ENCODE measurements around the gene LETM1.

Gene LETM1

GRCh38 chr4:1794809-1795298 is 61.1 kb downstream of the LETM1 start:
- no peak for DNase-seq (ENCODE audit: low read depth)

DNA sequence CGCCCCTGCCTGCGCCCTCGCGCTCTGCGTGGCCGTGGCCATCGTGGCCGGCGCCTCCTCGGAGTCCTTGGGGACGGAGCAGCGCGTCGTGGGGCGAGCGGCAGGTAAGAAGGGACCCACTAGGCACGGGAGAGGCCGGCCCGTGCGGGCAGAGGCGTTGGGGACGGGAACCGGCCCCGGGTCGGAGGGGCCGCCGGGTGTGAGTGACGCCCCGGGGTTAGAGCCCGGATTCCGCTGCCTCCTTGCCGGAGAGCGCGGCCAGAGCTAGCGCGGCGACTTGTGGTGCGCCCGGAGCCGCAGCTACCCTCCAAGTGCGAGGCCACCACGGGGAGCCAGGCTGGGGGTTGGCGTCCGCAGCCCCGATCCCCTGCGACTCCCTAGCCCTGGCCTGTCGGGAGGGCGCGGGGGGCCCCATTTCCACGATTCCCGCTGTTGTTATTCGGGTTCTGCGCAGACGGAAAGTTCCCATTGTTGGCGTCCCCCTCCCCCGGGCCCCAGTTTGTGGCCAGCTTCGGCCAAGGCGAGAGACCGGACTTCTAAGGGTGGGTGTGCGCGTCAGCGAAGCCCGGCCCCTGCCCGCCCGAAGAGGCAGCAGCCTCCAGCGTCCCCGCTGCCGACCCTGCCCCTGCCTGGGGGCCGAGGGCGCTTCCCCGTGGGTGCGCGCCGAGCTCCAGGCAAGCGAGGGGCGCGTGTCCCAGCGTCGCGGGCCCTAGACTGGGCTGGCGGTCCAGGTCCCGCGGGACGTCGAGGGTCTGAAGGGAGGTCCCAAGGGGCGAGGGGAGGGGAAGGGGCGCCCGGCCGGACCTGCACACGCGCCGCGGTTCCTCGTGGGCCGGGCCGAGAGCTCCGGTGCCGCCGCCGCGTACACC is 61.8 kb downstream of the LETM1 start:
- DNase-seq (ENCODE audit: low read depth), result no peak

- DNase-seq (ENCODE audit: low read depth), result no peak
These were observed 62.5 kb downstream of the LETM1 start for GRCh38 chr4:1793496-1793840.

DNA sequence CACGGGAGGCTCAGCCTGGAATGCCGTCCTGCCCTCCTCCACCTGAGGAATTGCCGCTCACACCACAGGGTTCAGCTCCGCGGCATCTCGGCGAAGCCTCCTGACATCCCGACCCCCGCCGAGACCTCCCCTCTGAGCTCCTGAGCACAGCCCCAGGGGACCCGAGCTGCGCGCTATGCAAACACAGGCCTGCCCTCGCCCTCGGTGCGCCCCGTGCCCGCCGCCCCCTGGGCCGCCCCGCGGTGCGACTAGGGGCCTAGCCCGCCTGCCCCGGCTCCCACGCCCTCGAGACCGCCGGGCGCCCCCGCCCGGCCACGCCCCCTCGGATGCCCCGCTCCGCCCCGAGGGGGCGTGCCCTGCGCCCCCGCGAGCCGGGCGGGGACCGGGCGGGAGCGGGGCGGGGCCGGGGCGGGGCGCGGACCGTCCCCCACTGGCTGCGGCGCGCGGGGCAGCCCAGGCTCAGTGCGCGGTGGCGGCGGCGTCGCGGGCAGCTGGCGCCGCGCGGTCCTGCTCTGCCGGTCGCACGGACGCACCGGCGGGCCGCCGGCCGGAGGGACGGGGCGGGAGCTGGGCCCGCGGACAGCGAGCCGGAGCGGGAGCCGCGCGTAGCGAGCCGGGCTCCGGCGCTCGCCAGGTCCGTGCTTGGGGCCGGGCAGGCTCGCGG is 63.0 kb downstream of the LETM1 start, which contains the start of gene FGFR3:
FGFR3 (plus strand) TSS at position 462 of the 664 bp plus-strand sequence. CDS start 642 bp downstream, outside the sequence.
- DNase-seq (ENCODE audit: low read depth), result no peak

DNA sequence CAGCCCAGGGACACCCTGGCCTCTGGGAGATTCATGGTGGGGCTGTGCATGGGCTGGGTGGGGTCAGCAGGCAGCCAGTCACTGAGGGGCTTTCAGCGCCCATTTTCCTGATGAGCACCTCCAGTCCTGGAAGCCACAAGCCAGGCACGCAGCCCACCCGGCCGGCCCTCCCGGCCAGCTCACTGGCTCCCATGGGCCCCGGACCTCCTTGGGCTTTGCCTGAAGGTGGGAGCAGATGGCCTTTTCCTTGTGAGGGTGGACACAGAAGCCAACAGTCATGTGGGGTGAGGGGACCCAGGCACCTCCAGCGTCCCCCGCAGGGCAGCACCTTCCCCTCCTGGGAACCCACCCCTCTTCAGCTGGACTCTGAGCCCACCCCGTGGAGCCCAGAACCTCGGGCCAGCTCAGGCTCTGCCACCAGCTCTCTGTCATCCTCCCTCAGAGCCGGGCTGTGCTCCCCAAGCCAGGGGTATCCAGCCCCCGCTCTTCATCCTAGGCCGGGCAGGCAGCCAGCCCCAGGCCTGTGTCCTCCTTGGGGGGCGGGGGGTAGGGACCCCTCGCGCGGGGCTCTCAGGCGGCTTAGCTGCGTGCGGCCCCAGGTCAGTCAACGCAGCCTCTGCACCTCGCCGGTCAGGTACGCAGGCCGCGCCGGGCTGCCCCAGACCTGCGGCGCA is 63.7 kb downstream of the LETM1 start:
- no peak for DNase-seq (ENCODE audit: low read depth)

GRCh38 chr4:1790005-1790404 is 66.0 kb downstream of the LETM1 start:
- DNase-seq (ENCODE audit: low read depth), result no peak

- DNase-seq (ENCODE audit: low read depth), result no peak
These were observed 66.4 kb downstream of the LETM1 start for GRCh38 chr4:1789552-1789951.

GRCh38 chr4:1788254-1788973 is 67.5 kb downstream of the LETM1 start:
- DNase-seq (ENCODE audit: low read depth), result no peak

- no peak for DNase-seq (ENCODE audit: low read depth)
These were observed 68.4 kb downstream of the LETM1 start for GRCh38 chr4:1787411-1788077.

DNA sequence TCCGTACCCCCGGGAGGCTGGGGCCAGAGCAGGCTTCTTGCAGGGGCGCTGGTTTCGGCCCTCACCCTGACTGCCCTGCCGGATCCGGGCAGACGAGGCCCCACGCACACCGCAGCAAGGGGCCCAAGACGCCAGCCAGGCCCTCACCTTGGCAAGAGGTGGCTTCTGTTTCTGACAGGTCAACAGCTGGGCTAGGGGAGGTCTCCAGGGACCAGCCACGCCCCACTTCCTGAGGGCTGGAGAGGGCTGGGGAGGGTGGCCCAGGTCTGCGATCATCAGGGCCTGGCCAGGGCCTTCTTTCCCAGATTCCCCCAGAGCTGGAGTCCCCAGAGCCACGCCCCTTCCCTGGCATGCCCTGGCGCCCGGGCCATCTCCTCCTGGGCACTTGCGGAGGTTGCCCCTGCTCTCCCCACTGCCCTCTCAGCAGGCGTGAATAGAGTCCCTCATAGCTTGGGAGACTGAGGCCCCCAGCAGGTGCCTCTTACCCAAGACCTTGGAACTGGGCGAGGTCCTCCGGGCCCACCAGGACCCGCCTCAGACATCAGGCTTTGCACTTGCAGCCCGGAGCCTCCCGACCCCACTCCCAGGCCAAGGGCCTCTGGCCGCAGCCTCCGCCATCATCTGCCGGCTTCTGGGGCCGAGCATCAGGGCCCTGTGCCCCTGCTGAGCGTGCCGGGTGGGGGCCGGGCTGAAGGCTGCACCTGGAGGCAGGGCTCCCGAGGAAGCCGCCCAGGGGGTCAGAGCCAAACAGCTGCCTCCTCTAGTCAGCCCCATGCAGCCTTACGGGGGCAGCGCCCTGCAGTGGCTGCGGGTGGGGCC is 69.2 kb downstream of the LETM1 start:
- no peak for DNase-seq (ENCODE audit: low read depth)

GRCh38 chr4:1785592-1785991 is 70.4 kb downstream of the LETM1 start:
- no peak for DNase-seq (ENCODE audit: low read depth)

DNA sequence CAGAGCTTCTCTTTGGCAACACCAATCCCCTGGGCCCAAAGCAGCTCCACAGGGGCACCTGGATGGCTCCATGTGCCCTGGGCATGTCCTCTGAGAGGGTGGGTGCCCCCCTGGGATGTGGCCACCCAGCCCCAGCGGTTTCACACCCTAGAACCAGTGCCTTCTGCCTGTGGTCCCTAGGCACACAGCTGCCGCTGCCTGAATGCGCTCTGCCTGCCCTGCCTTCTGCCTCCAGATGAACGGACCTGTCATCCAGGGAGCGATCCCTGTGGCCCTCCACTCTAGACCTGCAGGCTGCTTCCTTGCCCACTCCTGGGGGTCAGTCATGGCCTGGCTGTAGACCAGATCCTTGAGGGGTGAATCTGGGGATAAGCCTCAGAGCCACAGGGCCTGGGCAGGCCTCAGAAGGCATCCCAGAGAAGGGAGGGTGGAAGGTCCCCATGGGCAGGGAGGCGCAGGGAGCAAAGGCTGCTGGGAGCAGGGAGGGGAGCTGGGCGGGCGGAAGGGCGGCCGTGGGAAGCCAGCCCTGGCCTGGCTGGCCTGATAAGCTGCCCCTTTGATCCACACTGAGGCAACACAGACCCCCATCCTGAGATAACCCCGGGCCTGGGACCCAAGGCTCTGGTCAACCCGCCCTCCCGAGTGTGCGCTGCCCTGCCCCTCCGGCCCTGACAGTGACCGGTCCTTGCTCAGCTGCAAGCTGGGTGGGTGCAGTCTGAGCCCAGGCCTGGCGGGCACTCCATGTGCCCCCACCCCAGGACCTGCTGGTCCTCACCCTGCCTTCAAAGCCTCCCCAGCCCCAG is 71.0 kb downstream of the LETM1 start:
- DNase-seq (ENCODE audit: low read depth), result no peak

DNA sequence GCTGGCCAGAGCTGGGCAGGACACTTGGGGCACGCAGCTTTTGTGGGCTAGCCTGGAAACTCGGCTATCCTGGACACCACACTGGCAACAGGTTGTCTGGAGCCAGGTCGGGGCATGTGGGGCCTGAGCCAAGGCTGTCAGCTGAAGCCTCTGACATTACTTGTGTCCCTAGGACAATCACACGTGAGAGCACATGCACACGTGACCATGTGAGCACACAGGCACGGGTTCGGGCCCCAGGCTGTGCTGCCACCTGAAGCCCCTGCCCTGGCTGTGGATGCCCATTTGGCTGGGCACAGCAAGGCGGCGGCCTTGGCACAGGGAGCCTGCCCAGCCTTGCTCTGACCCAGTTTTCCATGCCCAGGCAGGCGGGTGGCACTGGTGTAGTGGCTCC is 71.6 kb downstream of the LETM1 start:
- no peak for DNase-seq (ENCODE audit: low read depth)

GRCh38 chr4:1783970-1784369 is 72.0 kb downstream of the LETM1 start:
- no peak for DNase-seq (ENCODE audit: low read depth)

DNA sequence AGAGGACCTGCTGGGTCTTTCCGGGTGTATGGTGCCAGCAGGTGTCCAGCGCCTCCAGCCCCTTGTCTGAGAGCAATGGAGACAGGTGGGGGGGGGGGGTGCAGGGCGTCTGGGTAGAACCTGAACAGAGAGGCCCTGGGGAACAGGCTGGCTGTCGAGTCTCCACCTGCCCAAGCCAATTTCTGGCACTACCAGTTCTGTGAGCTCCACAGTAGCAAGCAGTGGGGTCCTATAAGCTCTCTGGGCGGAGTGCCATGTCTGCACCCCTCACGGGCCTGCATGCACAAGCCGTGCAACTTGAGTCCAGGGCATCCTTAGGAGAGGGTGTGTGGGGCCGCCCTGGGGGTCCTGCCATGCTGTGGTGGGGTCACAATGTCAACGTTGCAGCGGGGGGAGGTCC is 72.9 kb downstream of the LETM1 start:
- DNase-seq (ENCODE audit: low read depth), result no peak

- no peak for DNase-seq (ENCODE audit: low read depth)
These were observed 75.5 kb downstream of the LETM1 start for GRCh38 chr4:1780435-1780834.

DNA sequence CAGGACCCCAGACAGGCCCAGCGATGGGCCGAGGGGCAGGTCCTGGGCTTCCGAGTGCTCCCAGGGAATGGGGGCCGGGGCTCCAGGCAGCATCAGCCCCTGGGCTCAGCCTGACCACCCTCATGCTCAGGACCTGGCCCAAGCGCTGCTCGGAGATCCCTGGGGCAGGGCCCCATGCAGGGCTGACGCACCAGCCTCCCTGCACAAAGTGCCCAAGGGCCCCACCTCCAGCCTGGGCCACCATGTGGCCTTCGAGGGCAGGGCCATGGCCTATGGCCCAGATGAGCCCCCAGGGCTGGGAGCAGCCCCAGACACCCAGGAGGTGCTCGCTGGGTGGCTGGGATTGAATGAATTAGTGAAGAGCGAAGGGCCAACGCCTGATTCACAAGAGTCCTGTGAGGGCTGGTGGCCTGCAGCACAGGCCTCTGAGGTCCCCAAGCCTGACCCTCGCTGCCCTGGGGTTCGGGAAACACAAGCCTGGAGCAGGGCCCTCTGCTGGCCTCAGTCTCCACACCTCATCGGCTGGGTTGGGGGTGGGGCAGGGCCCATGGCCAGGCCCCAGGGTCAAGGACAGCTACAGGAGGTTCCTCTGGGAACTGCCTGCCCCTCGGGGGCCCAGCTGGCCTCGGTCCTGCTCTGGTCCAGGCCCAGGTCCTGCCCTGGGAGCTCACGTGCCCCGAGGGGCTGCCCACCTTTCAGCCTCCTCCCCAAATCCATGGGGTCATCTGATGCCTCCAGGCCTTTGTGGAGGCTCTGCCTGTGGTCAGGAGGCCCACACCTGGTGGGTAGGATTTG is 76.2 kb downstream of the LETM1 start:
- no peak for DNase-seq (ENCODE audit: low read depth)

- DNase-seq (ENCODE audit: low read depth), result no peak
These were observed 77.1 kb downstream of the LETM1 start for GRCh38 chr4:1778642-1779392.
